HepG2 (cell line): ENCODE data around the gene TMEM198. TPM values are rescaled to one million over a fixed set of nuclear protein-coding genes. Genes with fewer than 3 reads are reported as not detected.

Source experiments
- HES4 ChIP-seq: sonication (generic); formaldehyde crosslinking; IDR thresholded peaks from 2 replicates; pipeline ENCODE4 v1.9.0; 2021; ENCODE audit warnings: mild to moderate bottlenecking, missing genetic modification reagents, borderline replicate concordance
- HMG20A ChIP-seq: IDR thresholded peaks from 2 replicates; pipeline ENCODE4 v1.6.1; 2016; ENCODE audit warnings: borderline replicate concordance
- KLF6 ChIP-seq: IDR thresholded peaks from 2 replicates; pipeline ENCODE4 v1.8.0; 2016; ENCODE audit warnings: missing biosample characterization, missing genetic modification reagents
- MED8 ChIP-seq: sonication (generic); formaldehyde crosslinking; IDR thresholded peaks from 2 replicates; pipeline ENCODE4 v1.8.1; 2023; ENCODE audit warnings: mild to moderate bottlenecking, missing genetic modification reagents; ENCODE audit not compliant: insufficient replicate concordance
- NPAS2 ChIP-seq: sonication (generic); formaldehyde crosslinking; IDR thresholded peaks from 2 replicates; pipeline ENCODE4 v1.8.0; 2022; ENCODE audit warnings: mild to moderate bottlenecking, missing genetic modification reagents, borderline replicate concordance
- NR2F2 ChIP-seq: IDR thresholded peaks from 2 replicates; pipeline ENCODE4 v1.6.1; 2012; ENCODE audit warnings: low read depth, inconsistent platforms, borderline replicate concordance
- PPARG ChIP-seq: conservative IDR thresholded peaks from 2 replicates; pipeline ENCODE4 v1.6.1; 2016; ENCODE audit warnings: missing biosample characterization, missing genetic modification reagents
- SMAD1 ChIP-seq: sonication (generic); formaldehyde crosslinking; IDR thresholded peaks from 2 replicates; pipeline ENCODE4 v1.4.0; 2020; ENCODE audit warnings: missing genetic modification reagents, low read depth, mild to moderate bottlenecking, borderline replicate concordance
- SMAD3 ChIP-seq: sonication (generic); formaldehyde crosslinking; IDR thresholded peaks from 2 replicates; pipeline ENCODE4 v1.4.0; 2020; ENCODE audit warnings: missing genetic modification reagents
- TCF12 ChIP-seq, 2 experiments: fragments of 450-650 bp in 1 of 2; sonication (generic) in 1 of 2; formaldehyde crosslinking in 1 of 2; IDR thresholded peaks; 2 replicates each; pipeline versions ENCODE4 v1.6.1 to v1.8.0; 2017 to 2022; ENCODE audit warnings: antibody characterized with exemption in 1 of 2, mild to moderate bottlenecking in 1 of 2, missing genetic modification reagents in 1 of 2, moderate library complexity in 1 of 2
- YY1 ChIP-seq: IDR thresholded peaks from 2 replicates; pipeline ENCODE4 v1.6.1; 2011; ENCODE audit warnings: low read length, low read depth, moderate library complexity, mild to moderate bottlenecking; ENCODE audit not compliant: insufficient read depth, insufficient replicate concordance
- ZBTB20 ChIP-seq: sonication (generic); formaldehyde crosslinking; IDR thresholded peaks from 2 replicates; pipeline ENCODE4 v1.8.1; 2023; ENCODE audit warnings: missing genetic modification reagents, low read depth, mild to moderate bottlenecking, borderline replicate concordance
- ZBTB39 ChIP-seq: sonication (generic); formaldehyde crosslinking; IDR thresholded peaks from 2 replicates; pipeline ENCODE4 v1.5.0; 2020; ENCODE audit warnings: missing genetic modification reagents
- ZFYVE20 ChIP-seq: sonication (generic); formaldehyde crosslinking; IDR thresholded peaks from 2 replicates; pipeline ENCODE4 v1.8.0; 2023; ENCODE audit warnings: low read depth, mild to moderate bottlenecking, moderate library complexity, missing genetic modification reagents, borderline replicate concordance
- ZNF564 ChIP-seq: sonication (generic); formaldehyde crosslinking; IDR thresholded peaks from 2 replicates; pipeline ENCODE4 v1.8.1; 2023; ENCODE audit warnings: mild to moderate bottlenecking, missing genetic modification reagents
- ZNF773 ChIP-seq: sonication (generic); formaldehyde crosslinking; IDR thresholded peaks from 2 replicates; pipeline ENCODE4 v1.4.0; 2020; ENCODE audit warnings: missing genetic modification reagents, borderline replicate concordance
- ZNF816 ChIP-seq: sonication (generic); formaldehyde crosslinking; IDR thresholded peaks from 2 replicates; pipeline ENCODE4 v1.8.0; 2022; ENCODE audit warnings: missing genetic modification reagents, mild to moderate bottlenecking, borderline replicate concordance
- polyA plus RNA-seq, 8 experiments: library from polyadenylated mRNA; depleted of rRNA in 3 of 8; stranded (reverse) in 7 of 8; unstranded in 1 of 8; fragments of >200 nt; fragmentation: Illumina TruSeq in 4 of 8; extraction: Trizol in 4 of 8; gene quantifications; 2 replicates each; pipeline versions ENCODE4 v1.2.1 to v1.2.3, GENCODE V29; 2011 to 2016; ENCODE audit warnings: low read depth in 4 of 8, missing spikeins in 1 of 8, mixed read lengths in 1 of 8; ENCODE audit not compliant: insufficient read depth in 1 of 8
- total RNA-seq, 5 experiments: library from RNA; depleted of rRNA; stranded (reverse); fragments of >200 nt; fragmentation: Illumina TruSeq; extraction: Trizol; gene quantifications; 2 replicates each; pipeline ENCODE4 v1.2.3, GENCODE V29; 2016; ENCODE audit warnings: low read depth in 1 of 5
- TF ChIP-seq, protein P1 (sequence below): sonication (generic); formaldehyde crosslinking; IDR thresholded peaks from 2 replicates; pipeline ENCODE4 v1.5.0; 2020; ENCODE audit warnings: missing genetic modification reagents, mild to moderate bottlenecking, borderline replicate concordance
- TF ChIP-seq, protein P2 (sequence below): sonication (generic); formaldehyde crosslinking; IDR thresholded peaks from 2 replicates; pipeline ENCODE4 v1.8.0; 2022; ENCODE audit warnings: missing genetic modification reagents, mild to moderate bottlenecking, moderate library complexity, borderline replicate concordance

The TMEM198 gene
- total and polyA plus RNA-seq, 2 of the 13 experiments (the other 11 are each of a cell fraction or from before 2014, with no cell fraction given): 17.3 to 23.5 TPM

GRCh38 chr2:219570924-219571310 lies 27.1 kb downstream of the TMEM198 start (continued):
- TF ChIP-seq HES4 (CRISPR knock-in tag) (no peak; the same call in none of the 2 replicates), YY1 (peak; percentile 9), TCF12 (IDR thresholded peaks at IDR 0.05) (no peak), TCF12 (CRISPR knock-in tag; IDR thresholded peaks at IDR 0.05) (no peak), ZNF773 (0 out of 2 replicates have a peak, but pooled peaks have one; percentile 59), ZFYVE20 (CRISPR knock-in tag) (peak; percentile 12; the same call in 1 of the 2 replicates), PPARG (CRISPR knock-in tag) (no peak), NR2F2 (no peak), HMG20A (CRISPR knock-in tag) (no peak), ZNF564 (CRISPR knock-in tag) (no peak), SMAD3 (CRISPR knock-in tag) (no peak), KLF6 (CRISPR knock-in tag) (no peak), SMAD1 (CRISPR knock-in tag) (no peak), ZBTB20 (CRISPR knock-in tag) (no peak), ZBTB39 (no peak), MED8 (no peak), ZNF816 (CRISPR knock-in tag) (no peak), NPAS2 (CRISPR knock-in tag) (no peak)
- TF ChIP-seq, protein P1, sequence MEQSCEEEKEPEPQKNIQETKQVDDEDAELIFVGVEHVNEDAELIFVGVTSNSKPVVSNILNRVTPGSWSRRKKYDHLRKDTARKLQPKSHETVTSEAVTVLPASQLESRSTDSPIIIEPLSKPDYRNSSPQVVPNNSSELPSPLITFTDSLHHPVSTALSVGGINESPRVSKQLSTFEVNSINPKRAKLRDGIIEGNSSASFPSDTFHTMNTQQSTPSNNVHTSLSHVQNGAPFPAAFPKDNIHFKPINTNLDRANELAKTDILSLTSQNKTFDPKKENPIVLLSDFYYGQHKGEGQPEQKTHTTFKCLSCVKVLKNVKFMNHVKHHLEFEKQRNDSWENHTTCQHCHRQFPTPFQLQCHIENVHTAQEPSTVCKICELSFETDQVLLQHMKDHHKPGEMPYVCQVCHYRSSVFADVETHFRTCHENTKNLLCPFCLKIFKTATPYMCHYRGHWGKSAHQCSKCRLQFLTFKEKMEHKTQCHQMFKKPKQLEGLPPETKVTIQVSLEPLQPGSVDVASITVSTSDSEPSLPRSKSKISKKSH (CRISPR knock-in tag): no peak
- TF ChIP-seq, protein P2, sequence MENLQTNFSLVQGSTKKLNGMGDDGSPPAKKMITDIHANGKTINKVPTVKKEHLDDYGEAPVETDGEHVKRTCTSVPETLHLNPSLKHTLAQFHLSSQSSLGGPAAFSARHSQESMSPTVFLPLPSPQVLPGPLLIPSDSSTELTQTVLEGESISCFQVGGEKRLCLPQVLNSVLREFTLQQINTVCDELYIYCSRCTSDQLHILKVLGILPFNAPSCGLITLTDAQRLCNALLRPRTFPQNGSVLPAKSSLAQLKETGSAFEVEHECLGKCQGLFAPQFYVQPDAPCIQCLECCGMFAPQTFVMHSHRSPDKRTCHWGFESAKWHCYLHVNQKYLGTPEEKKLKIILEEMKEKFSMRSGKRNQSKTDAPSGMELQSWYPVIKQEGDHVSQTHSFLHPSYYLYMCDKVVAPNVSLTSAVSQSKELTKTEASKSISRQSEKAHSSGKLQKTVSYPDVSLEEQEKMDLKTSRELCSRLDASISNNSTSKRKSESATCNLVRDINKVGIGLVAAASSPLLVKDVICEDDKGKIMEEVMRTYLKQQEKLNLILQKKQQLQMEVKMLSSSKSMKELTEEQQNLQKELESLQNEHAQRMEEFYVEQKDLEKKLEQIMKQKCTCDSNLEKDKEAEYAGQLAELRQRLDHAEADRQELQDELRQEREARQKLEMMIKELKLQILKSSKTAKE (CRISPR knock-in tag): no peak
